GM10266 (cell line): ENCODE results near the gene ARHGAP5.

Experiments used
- DNase-seq: peaks from one replicate; pipeline ENCODE4 v3.0.0; 2012; ENCODE audit errors: extremely low spot score
- CTCF ChIP-seq: IDR thresholded peaks from 2 replicates; pipeline ENCODE4 v1.5.1; 2012; ENCODE audit warnings: mild to moderate bottlenecking, low read depth; ENCODE audit not compliant: control insufficient read depth, insufficient read depth; ENCODE audit errors: missing control alignments

The ARHGAP5 gene

GRCh38 chr14:32189811-32190210 is 112.7 kb downstream of the ARHGAP5 start:
- no peak for TF ChIP-seq CTCF
- DNase-seq, result no peak

GRCh38 chr14:32190673-32191072 is 113.6 kb downstream of the ARHGAP5 start:
- no peak for DNase-seq
- no peak for TF ChIP-seq CTCF

GRCh38 chr14:32192712-32193373 is 115.7 kb downstream of the ARHGAP5 start:
- no peak for DNase-seq
- TF ChIP-seq CTCF, result no peak

- no peak for DNase-seq
- TF ChIP-seq CTCF, result no peak
These were observed 116.4 kb downstream of the ARHGAP5 start for GRCh38 chr14:32193532-32193931.

- no peak for TF ChIP-seq CTCF
- no peak for DNase-seq
These were observed 118.5 kb downstream of the ARHGAP5 start for GRCh38 chr14:32195636-32196035.

GRCh38 chr14:32197919-32198318 is 120.8 kb downstream of the ARHGAP5 start:
- DNase-seq, result no peak
- TF ChIP-seq CTCF, result no peak

GRCh38 chr14:32200368-32201192 is 123.5 kb downstream of the ARHGAP5 start:
- TF ChIP-seq CTCF, result no peak
- no peak for DNase-seq
